IMR-90 (cell line): ENCODE results near the gene TIAM2.

ENCODE experiments used
- BHLHE40 ChIP-seq: fragments of 150-350 bp; IDR thresholded peaks from 2 replicates; pipeline ENCODE4 v1.6.1; 2016; ENCODE audit warnings: mild to moderate bottlenecking, low read depth, low read length
- CEBPB ChIP-seq: IDR thresholded peaks from 2 replicates; pipeline ENCODE4 v1.6.1; 2012; ENCODE audit warnings: low read depth, low read length, improper control_type of control experiment
- CHD1 ChIP-seq: IDR thresholded peaks from 2 replicates; pipeline ENCODE4 v1.6.1; 2012; ENCODE audit warnings: low read depth, low read length, improper control_type of control experiment
- FOS ChIP-seq: fragments of 150-350 bp; IDR thresholded peaks from 2 replicates; pipeline ENCODE4 v1.6.1; 2016; ENCODE audit warnings: low read depth, low read length
- MAFK ChIP-seq: IDR thresholded peaks from 2 replicates; pipeline ENCODE4 v1.6.1; 2012; ENCODE audit warnings: low read depth, low read length, improper control_type of control experiment
- MAZ ChIP-seq: IDR thresholded peaks from 2 replicates; pipeline ENCODE4 v1.6.1; 2012; ENCODE audit warnings: low read depth, mild to moderate bottlenecking, low read length, improper control_type of control experiment, moderate library complexity, borderline replicate concordance
- MXI1 ChIP-seq: IDR thresholded peaks from 2 replicates; pipeline ENCODE4 v1.6.1; 2012; ENCODE audit warnings: low read depth, mild to moderate bottlenecking, low read length, moderate library complexity, borderline replicate concordance
- POLR2A ChIP-seq: IDR thresholded peaks from 2 replicates; pipeline ENCODE4 v1.6.1; 2012; ENCODE audit warnings: mild to moderate bottlenecking, low read depth, low read length
- RAD21 ChIP-seq: IDR thresholded peaks from 2 replicates; pipeline ENCODE4 v1.6.1; 2012; ENCODE audit warnings: low read length, improper control_type of control experiment
- RCOR1 ChIP-seq: IDR thresholded peaks from 2 replicates; pipeline ENCODE4 v1.6.1; 2012; ENCODE audit warnings: mild to moderate bottlenecking, low read length, improper control_type of control experiment; ENCODE audit not compliant: insufficient replicate concordance
- RFX5 ChIP-seq: IDR thresholded peaks from 2 replicates; pipeline ENCODE4 v1.8.0; 2012; ENCODE audit warnings: low read depth, mild to moderate bottlenecking, low read length, moderate library complexity
- TF ChIP-seq, protein P1 (sequence below): conservative IDR thresholded peaks from 2 replicates; pipeline ENCODE4 v1.5.1; 2012; ENCODE audit warnings: mild to moderate bottlenecking, low read depth, low read length, improper control_type of control experiment
- TF ChIP-seq, protein P2 (sequence below): fragments of 150-350 bp; IDR thresholded peaks from 2 replicates; pipeline ENCODE4 v1.6.1; 2017; ENCODE audit warnings: mild to moderate bottlenecking, antibody characterized with exemption, low read length, low read depth

DNA sequence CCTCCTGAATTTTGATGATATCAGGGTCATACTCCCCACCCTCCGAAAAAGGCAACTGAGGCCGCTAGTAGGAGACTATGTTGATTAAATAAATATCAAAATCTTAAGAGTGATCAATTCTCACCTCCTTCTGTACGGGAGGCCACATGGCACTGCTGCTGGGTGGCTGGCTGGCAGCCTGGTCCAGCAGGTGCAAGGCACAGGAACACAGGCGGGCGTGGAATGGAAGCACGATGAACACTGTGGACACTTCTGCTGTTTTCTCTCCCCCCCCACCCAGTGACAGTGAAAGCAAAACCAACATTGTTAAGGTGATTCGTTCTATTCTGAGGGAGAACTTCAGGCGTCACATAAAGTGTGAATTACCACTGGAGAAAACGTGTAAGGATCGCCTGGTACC is 259.0 kb downstream of the TIAM2 start:
- TF ChIP-seq, protein P1, sequence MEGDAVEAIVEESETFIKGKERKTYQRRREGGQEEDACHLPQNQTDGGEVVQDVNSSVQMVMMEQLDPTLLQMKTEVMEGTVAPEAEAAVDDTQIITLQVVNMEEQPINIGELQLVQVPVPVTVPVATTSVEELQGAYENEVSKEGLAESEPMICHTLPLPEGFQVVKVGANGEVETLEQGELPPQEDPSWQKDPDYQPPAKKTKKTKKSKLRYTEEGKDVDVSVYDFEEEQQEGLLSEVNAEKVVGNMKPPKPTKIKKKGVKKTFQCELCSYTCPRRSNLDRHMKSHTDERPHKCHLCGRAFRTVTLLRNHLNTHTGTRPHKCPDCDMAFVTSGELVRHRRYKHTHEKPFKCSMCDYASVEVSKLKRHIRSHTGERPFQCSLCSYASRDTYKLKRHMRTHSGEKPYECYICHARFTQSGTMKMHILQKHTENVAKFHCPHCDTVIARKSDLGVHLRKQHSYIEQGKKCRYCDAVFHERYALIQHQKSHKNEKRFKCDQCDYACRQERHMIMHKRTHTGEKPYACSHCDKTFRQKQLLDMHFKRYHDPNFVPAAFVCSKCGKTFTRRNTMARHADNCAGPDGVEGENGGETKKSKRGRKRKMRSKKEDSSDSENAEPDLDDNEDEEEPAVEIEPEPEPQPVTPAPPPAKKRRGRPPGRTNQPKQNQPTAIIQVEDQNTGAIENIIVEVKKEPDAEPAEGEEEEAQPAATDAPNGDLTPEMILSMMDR: no peak
- TF ChIP-seq POLR2A: no peak
- TF ChIP-seq CEBPB: no peak
- TF ChIP-seq, protein P2, sequence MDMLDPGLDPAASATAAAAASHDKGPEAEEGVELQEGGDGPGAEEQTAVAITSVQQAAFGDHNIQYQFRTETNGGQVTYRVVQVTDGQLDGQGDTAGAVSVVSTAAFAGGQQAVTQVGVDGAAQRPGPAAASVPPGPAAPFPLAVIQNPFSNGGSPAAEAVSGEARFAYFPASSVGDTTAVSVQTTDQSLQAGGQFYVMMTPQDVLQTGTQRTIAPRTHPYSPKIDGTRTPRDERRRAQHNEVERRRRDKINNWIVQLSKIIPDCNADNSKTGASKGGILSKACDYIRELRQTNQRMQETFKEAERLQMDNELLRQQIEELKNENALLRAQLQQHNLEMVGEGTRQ: no peak
- no peak for TF ChIP-seq MAFK
- TF ChIP-seq CHD1: no peak
- no peak for TF ChIP-seq RCOR1
- TF ChIP-seq RFX5: no peak
- no peak for TF ChIP-seq MAZ
- no peak for TF ChIP-seq FOS
- no peak for TF ChIP-seq RAD21
- TF ChIP-seq MXI1: no peak
- TF ChIP-seq BHLHE40: no peak
